Neural cell (in vitro differentiated cells): ENCODE results near the gene ASB10. TPM values are rescaled to one million over a fixed set of nuclear protein-coding genes. Genes with fewer than 3 reads are reported as not detected.

Experiments
- H2AFZ ChIP-seq: fragments of 200-600, 300-800 bp; sonication (generic), shearing (Covaris generic); 2 replicates; pipeline ENCODE4 v1.6.0; 2014; ENCODE audit warnings: low read depth, mild to moderate bottlenecking, antibody characterized with exemption, low read length, moderate library complexity
- H3F3A ChIP-seq: fragments of 200-600 bp; shearing (Covaris generic); 2 replicates; pipeline ENCODE4 v1.6.1; 2016; ENCODE audit warnings: mild to moderate bottlenecking, moderate library complexity, mixed read lengths, antibody characterized with exemption, low read length; ENCODE audit not compliant: insufficient read depth, poor library complexity, severe bottlenecking
- H3K27ac ChIP-seq: fragments of 200-600, 300-800 bp; sonication (generic), shearing (Covaris generic); 2 replicates; pipeline ENCODE4 v1.5.1; 2014; ENCODE audit warnings: mild to moderate bottlenecking, low read length, moderate library complexity
- H3K27me3 ChIP-seq: fragments of 300-800, 200-600 bp; sonication (generic), shearing (Covaris generic); 2 replicates; pipeline ENCODE4 v1.6.0; 2014; ENCODE audit warnings: mild to moderate bottlenecking, low read depth, low read length, moderate library complexity; ENCODE audit not compliant: insufficient read depth
- H3K36me3 ChIP-seq: fragments of 300-800, 200-600 bp; sonication (generic), shearing (Covaris generic); 2 replicates; pipeline ENCODE4 v1.5.1; 2014; ENCODE audit warnings: mild to moderate bottlenecking, antibody characterized with exemption, low read length, moderate library complexity; ENCODE audit not compliant: insufficient read depth
- H3K4me2 ChIP-seq: fragments of 300-800, 200-600 bp; sonication (generic), shearing (Covaris generic); 2 replicates; pipeline ENCODE4 v1.6.0; 2014; ENCODE audit warnings: mild to moderate bottlenecking, low read length
- H3K4me3 ChIP-seq: fragments of 300-800, 200-600 bp; sonication (generic), shearing (Covaris generic); 2 replicates; pipeline ENCODE4 v1.5.1; 2014; ENCODE audit warnings: mild to moderate bottlenecking, low read length, moderate library complexity
- H3K79me2 ChIP-seq: fragments of 200-600 bp; shearing (Covaris generic); replicated peaks from 2 replicates; pipeline ENCODE4 v1.6.0; 2014; ENCODE audit warnings: mild to moderate bottlenecking, low read length, moderate library complexity; ENCODE audit not compliant: insufficient read depth
- H3K9ac ChIP-seq: fragments of 300-800, 200-600 bp; sonication (generic), shearing (Covaris generic); 2 replicates; pipeline ENCODE4 v1.6.1; 2016; ENCODE audit warnings: mild to moderate bottlenecking, low read length, mixed read lengths
- H3K9me2 ChIP-seq: fragments of 200-600 bp; shearing (Covaris generic); 2 replicates; pipeline ENCODE4 v1.6.1; 2016; ENCODE audit warnings: mild to moderate bottlenecking, low read length, mixed read lengths; ENCODE audit not compliant: insufficient read depth
- H3K9me3 ChIP-seq: fragments of 200-600, 300-800 bp; sonication (generic), shearing (Covaris generic); 2 replicates; pipeline ENCODE4 v1.6.1; 2016; ENCODE audit warnings: mild to moderate bottlenecking, mixed run types, low read length, moderate library complexity, mixed read lengths
- H4K20me1 ChIP-seq: fragments of 200-600 bp; shearing (Covaris generic); 2 replicates; pipeline ENCODE4 v1.6.1; 2016; ENCODE audit warnings: mild to moderate bottlenecking, mixed run types; ENCODE audit not compliant: insufficient read depth
- EP300 ChIP-seq: fragments of 450-650 bp; conservative IDR thresholded peaks from 2 replicates; pipeline ENCODE4 v1.6.1; 2014; ENCODE audit warnings: antibody characterized with exemption, mild to moderate bottlenecking, moderate library complexity; ENCODE audit not compliant: poor library complexity, severe bottlenecking
- EZH2 ChIP-seq: fragments of 200-600, 300-800 bp; shearing (Covaris generic), sonication (generic); IDR thresholded peaks from 2 replicates; pipeline ENCODE4 v1.6.1; 2014; ENCODE audit warnings: antibody characterized with exemption, low read length, borderline replicate concordance, mild to moderate bottlenecking; ENCODE audit not compliant: insufficient read depth, poor library complexity, severe bottlenecking
- MXI1 ChIP-seq: fragments of 450-650 bp; conservative IDR thresholded peaks from 2 replicates; pipeline ENCODE4 v1.6.1; 2014; ENCODE audit warnings: antibody characterized with exemption, mild to moderate bottlenecking; ENCODE audit not compliant: poor library complexity, severe bottlenecking
- POLR2AphosphoS5 ChIP-seq: IDR thresholded peaks from 2 replicates; pipeline ENCODE4 v1.6.1; 2012
- RAD21 ChIP-seq: fragments of 450-650 bp; conservative IDR thresholded peaks from 2 replicates; pipeline ENCODE4 v1.6.1; 2014; ENCODE audit warnings: antibody characterized with exemption, mild to moderate bottlenecking, moderate library complexity
- SMC3 ChIP-seq: fragments of 450-650 bp; conservative IDR thresholded peaks from 2 replicates; pipeline ENCODE4 v1.6.1; 2014; ENCODE audit warnings: antibody characterized with exemption, mild to moderate bottlenecking, moderate library complexity; ENCODE audit not compliant: poor library complexity
- TAF1 ChIP-seq: IDR thresholded peaks from 2 replicates; pipeline ENCODE4 v1.6.1; 2012; ENCODE audit warnings: low read depth
- polyA plus RNA-seq: library from polyadenylated mRNA; depleted of rRNA; stranded (reverse); fragments of >200 nt; gene quantifications from 2 replicates; pipeline ENCODE4 v1.2.3, GENCODE V29; 2014
- TF ChIP-seq, protein P1 (sequence below): IDR thresholded peaks from 2 replicates; pipeline ENCODE4 v1.6.1; 2012; ENCODE audit warnings: borderline replicate concordance
- TF ChIP-seq, protein P2 (sequence below): fragments of 450-650 bp; IDR thresholded peaks from 2 replicates; pipeline ENCODE4 v1.5.1; 2014; ENCODE audit warnings: antibody characterized with exemption, mild to moderate bottlenecking, moderate library complexity; ENCODE audit not compliant: poor library complexity, severe bottlenecking

ASB10 gene
- polyA plus RNA-seq, 1 donor from 2014 or later = not detected

DNA sequence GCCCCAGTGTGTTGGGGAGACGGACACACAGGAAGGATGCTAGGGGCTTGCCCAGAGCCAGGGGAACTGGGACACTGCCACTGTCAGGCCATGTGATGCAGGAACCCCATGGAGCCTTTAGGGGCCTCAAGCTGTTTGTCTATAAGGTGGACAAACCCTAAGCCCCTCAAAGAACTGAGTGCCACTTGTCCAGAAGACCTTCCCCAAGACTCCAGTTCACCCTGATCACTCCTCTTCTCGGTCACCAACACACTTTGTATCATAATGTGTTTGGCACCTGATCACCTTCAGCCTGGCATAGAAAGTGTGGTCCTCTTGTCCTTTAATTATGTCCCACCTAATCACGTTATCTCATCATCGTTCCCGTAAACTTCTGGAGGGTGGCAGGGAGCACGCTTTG, 22.5 kb upstream of the ASB10 start:
- no peaks in the 10 kb centered on the region for H3F3A ChIP-seq
- H2AFZ ChIP-seq = no peak overlapping the region
- no peaks in the 10 kb centered on the region for H3K9me2 ChIP-seq
- no peaks in the 10 kb centered on the region for H3K36me3 ChIP-seq
- no peak overlapping the region for H3K4me2 ChIP-seq
- H4K20me1 ChIP-seq = no peaks in the 10 kb centered on the region
- H3K27me3 ChIP-seq = no peaks in the 10 kb centered on the region
- TF ChIP-seq EP300 (no peak), EZH2 (no peak), POLR2AphosphoS5 (no peak), RAD21 (no peak), TAF1 (no peak), MXI1 (no peak), SMC3 (no peak)
- TF ChIP-seq, protein P1, sequence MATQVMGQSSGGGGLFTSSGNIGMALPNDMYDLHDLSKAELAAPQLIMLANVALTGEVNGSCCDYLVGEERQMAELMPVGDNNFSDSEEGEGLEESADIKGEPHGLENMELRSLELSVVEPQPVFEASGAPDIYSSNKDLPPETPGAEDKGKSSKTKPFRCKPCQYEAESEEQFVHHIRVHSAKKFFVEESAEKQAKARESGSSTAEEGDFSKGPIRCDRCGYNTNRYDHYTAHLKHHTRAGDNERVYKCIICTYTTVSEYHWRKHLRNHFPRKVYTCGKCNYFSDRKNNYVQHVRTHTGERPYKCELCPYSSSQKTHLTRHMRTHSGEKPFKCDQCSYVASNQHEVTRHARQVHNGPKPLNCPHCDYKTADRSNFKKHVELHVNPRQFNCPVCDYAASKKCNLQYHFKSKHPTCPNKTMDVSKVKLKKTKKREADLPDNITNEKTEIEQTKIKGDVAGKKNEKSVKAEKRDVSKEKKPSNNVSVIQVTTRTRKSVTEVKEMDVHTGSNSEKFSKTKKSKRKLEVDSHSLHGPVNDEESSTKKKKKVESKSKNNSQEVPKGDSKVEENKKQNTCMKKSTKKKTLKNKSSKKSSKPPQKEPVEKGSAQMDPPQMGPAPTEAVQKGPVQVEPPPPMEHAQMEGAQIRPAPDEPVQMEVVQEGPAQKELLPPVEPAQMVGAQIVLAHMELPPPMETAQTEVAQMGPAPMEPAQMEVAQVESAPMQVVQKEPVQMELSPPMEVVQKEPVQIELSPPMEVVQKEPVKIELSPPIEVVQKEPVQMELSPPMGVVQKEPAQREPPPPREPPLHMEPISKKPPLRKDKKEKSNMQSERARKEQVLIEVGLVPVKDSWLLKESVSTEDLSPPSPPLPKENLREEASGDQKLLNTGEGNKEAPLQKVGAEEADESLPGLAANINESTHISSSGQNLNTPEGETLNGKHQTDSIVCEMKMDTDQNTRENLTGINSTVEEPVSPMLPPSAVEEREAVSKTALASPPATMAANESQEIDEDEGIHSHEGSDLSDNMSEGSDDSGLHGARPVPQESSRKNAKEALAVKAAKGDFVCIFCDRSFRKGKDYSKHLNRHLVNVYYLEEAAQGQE = no peak
- TF ChIP-seq, protein P2, sequence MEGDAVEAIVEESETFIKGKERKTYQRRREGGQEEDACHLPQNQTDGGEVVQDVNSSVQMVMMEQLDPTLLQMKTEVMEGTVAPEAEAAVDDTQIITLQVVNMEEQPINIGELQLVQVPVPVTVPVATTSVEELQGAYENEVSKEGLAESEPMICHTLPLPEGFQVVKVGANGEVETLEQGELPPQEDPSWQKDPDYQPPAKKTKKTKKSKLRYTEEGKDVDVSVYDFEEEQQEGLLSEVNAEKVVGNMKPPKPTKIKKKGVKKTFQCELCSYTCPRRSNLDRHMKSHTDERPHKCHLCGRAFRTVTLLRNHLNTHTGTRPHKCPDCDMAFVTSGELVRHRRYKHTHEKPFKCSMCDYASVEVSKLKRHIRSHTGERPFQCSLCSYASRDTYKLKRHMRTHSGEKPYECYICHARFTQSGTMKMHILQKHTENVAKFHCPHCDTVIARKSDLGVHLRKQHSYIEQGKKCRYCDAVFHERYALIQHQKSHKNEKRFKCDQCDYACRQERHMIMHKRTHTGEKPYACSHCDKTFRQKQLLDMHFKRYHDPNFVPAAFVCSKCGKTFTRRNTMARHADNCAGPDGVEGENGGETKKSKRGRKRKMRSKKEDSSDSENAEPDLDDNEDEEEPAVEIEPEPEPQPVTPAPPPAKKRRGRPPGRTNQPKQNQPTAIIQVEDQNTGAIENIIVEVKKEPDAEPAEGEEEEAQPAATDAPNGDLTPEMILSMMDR = no peak
- H3K79me2 ChIP-seq = no peaks in the 10 kb centered on the region
- H3K27ac ChIP-seq = no peak overlapping the region
- H3K9ac ChIP-seq = no peak overlapping the region
- H3K9me3 ChIP-seq = no peaks in the 10 kb centered on the region
- H3K4me3 ChIP-seq = no peak overlapping the region

DNA sequence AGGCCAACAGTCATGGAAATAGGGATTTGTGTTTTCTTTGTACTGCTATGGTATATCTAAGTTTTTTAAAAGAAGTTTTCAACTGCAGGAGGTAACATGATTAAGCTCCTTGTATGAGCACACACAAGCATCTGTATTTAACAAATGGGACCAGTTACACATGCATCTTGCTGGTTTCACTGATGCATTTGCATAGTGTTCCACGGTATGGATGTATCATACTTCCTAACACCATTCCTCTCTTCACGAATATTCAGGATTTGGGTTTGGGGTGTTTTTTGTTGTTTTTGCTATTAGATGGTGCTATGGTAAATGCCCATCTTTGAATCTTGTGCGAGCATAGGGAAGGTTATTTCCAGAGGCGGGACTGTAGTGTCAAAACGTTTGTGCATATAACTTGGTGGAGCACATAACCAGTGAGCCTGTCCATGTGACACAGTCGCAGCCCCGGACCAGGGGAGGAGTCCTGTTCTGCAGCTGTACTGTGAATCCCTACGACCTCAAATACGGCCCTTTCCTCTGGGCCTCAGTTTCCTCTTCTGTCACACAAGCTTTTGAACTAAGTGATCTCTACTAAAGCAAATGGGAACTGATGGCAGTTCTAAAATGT, 21.3 kb upstream of the ASB10 start:
- no peak overlapping the region for H3K9ac ChIP-seq
- H4K20me1 ChIP-seq = no peaks in the 10 kb centered on the region
- H3K27ac ChIP-seq = no peak overlapping the region
- no peaks in the 10 kb centered on the region for H3K9me3 ChIP-seq
- H3K9me2 ChIP-seq = no peaks in the 10 kb centered on the region
- H3K27me3 ChIP-seq = no peaks in the 10 kb centered on the region
- H3K4me2 ChIP-seq = no peak overlapping the region
- H2AFZ ChIP-seq = no peak overlapping the region
- no peak overlapping the region for H3K4me3 ChIP-seq
- no peak for TF ChIP-seq RAD21
- TF ChIP-seq SMC3 = no peak
- TF ChIP-seq EP300 = no peak
- TF ChIP-seq TAF1 = no peak
- TF ChIP-seq POLR2AphosphoS5 = no peak
- TF ChIP-seq EZH2 = no peak
- TF ChIP-seq, protein P2 = no peak
- TF ChIP-seq, protein P1 = no peak
- TF ChIP-seq MXI1 = no peak
- H3F3A ChIP-seq = no peaks in the 10 kb centered on the region
- no peaks in the 10 kb centered on the region for H3K79me2 ChIP-seq
- H3K36me3 ChIP-seq = no peaks in the 10 kb centered on the region
